Activated CD4-positive, alpha-beta memory T cell treated with anti-CD3 and anti-CD28 coated beads for 36 hours (primary cell): Measurements from ENCODE around the gene DPYD. TPM values are rescaled to one million over a fixed set of nuclear protein-coding genes. Genes with fewer than 3 reads are reported as not detected.

Experiments used
- CTCF ChIA-PET: fragments of 350-600 bp; sonication (Branson Sonifier 250); formaldehyde crosslinking; loops from one replicate; lab custom pipeline; 2021; ENCODE audit warnings: antibody characterized with exemption, inconsistent platforms; lab: Charles Lee
- POLR2A ChIA-PET: fragments of 350-600 bp; sonication (Branson Sonifier 250); formaldehyde crosslinking; loops from one replicate; lab custom pipeline; 2021; ENCODE audit warnings: antibody characterized with exemption; lab: Charles Lee
- DNase-seq: peaks from one replicate; pipeline ENCODE4 v3.0.0-alpha.2; 2020
- H3K27ac Mint-ChIP-seq: one replicate; pipeline ENCODE4 v1.8.0; 2021; ENCODE audit warnings: mixed read lengths
- H3K27me3 Mint-ChIP-seq: one replicate; pipeline ENCODE4 v1.8.0; 2021; ENCODE audit warnings: mixed read lengths
- H3K36me3 Mint-ChIP-seq: one replicate; pipeline ENCODE4 v1.8.0; 2021; ENCODE audit warnings: mixed read lengths
- H3K4me1 Mint-ChIP-seq: one replicate; pipeline ENCODE4 v1.8.0; 2021; ENCODE audit warnings: low read depth, mixed read lengths
- H3K4me3 Mint-ChIP-seq: one replicate; pipeline ENCODE4 v1.8.0; 2021; ENCODE audit warnings: mild to moderate bottlenecking, mixed read lengths
- H3K9me3 Mint-ChIP-seq: one replicate; pipeline ENCODE4 v1.8.0; 2021; ENCODE audit warnings: mixed read lengths
- intact Hi-C: fragments of 100-400 bp; cut with micrococcal nuclease; formaldehyde crosslinking; loops from one replicate; pipeline ENCODE4 v1.15.1; 2023
- total RNA-seq, 2 experiments: library from RNA; stranded (reverse); gene quantifications; one replicate each; pipeline ENCODE4 v1.2.3, GENCODE V29; 2021

The DPYD gene
- total RNA-seq, 2 experiments from 2014 or later = 11.8 to 12.2 TPM

- Mint-ChIP-seq H3K36me3 (peaks cover 23% of the 10 kb centered on the region), H3K4me1 (peaks cover 4% of the 10 kb centered on the region), H3K27ac (no peak overlapping the region), H3K4me3 (no peak overlapping the region), H3K9me3 (no peaks in the 10 kb centered on the region), H3K27me3 (no peaks in the 10 kb centered on the region)
- CTCF ChIA-PET = no interaction called here
- intact Hi-C loops = no loop called here
- no peak for DNase-seq
- POLR2A ChIA-PET = no interaction called here
Measured at GRCh38 chr1:97540346-97540888, 380.4 kb downstream of the DPYD start.

GRCh38 chr1:97538113-97538512 is 382.7 kb downstream of the DPYD start:
- CTCF ChIA-PET = no interaction called here
- no peaks in the 10 kb centered on the region for H3K27me3 Mint-ChIP-seq
- intact Hi-C loops = no loop called here

GRCh38 chr1:97533358-97533757 is 387.5 kb downstream of the DPYD start:
- no peaks in the 10 kb centered on the region for H3K9me3 Mint-ChIP-seq
- H3K27ac Mint-ChIP-seq = no peak overlapping the region
- H3K4me1 Mint-ChIP-seq = peaks cover 4% of the 10 kb centered on the region
- intact Hi-C loops = no loop called here
- no peak overlapping the region for H3K4me3 Mint-ChIP-seq
- peaks cover 20% of the 10 kb centered on the region for H3K36me3 Mint-ChIP-seq
- H3K27me3 Mint-ChIP-seq = no peaks in the 10 kb centered on the region
- POLR2A ChIA-PET = no interaction called here
- CTCF ChIA-PET = no interaction called here
- no peak for DNase-seq

More at GRCh38 chr1:97538113-97538512, 382.7 kb downstream of the DPYD start:
- Mint-ChIP-seq H3K4me1 (peaks cover 4% of the 10 kb centered on the region), H3K4me3 (no peak overlapping the region), H3K36me3 (peaks cover 26% of the 10 kb centered on the region), H3K9me3 (no peaks in the 10 kb centered on the region), H3K27ac (no peak overlapping the region)
- POLR2A ChIA-PET = no interaction called here
- no peak for DNase-seq

GRCh38 chr1:97529600-97529999 is 391.2 kb downstream of the DPYD start:
- no peaks in the 10 kb centered on the region for H3K27me3 Mint-ChIP-seq
- H3K36me3 Mint-ChIP-seq = peaks cover 15% of the 10 kb centered on the region
- intact Hi-C loops = loop anchor here (10.0 kb wide), 1 partner anchor 565 kb away; no protein-coding TSS in a partner anchor
- no peak for DNase-seq
- H3K4me3 Mint-ChIP-seq = no peak overlapping the region
- ChIA-PET POLR2A (no interaction called here), CTCF (no interaction called here)
- H3K27ac Mint-ChIP-seq = no peak overlapping the region
- H3K9me3 Mint-ChIP-seq = peaks cover 3% of the 10 kb centered on the region
- no peaks in the 10 kb centered on the region for H3K4me1 Mint-ChIP-seq

GRCh38 chr1:97524211-97524610 is 396.6 kb downstream of the DPYD start:
- DNase-seq = no peak
- H3K27me3 Mint-ChIP-seq = no peaks in the 10 kb centered on the region
- H3K4me3 Mint-ChIP-seq = no peak overlapping the region
- no peak overlapping the region for H3K27ac Mint-ChIP-seq
- H3K36me3 Mint-ChIP-seq = peaks cover 38% of the 10 kb centered on the region
- CTCF ChIA-PET = no interaction called here
- no peaks in the 10 kb centered on the region for H3K4me1 Mint-ChIP-seq
- POLR2A ChIA-PET = no interaction called here
- H3K9me3 Mint-ChIP-seq = peaks cover 19% of the 10 kb centered on the region
- intact Hi-C loops = loop anchor here (10.0 kb wide), 1 partner anchor 559 kb away; no protein-coding TSS in a partner anchor

GRCh38 chr1:97516588-97516987 is 404.2 kb downstream of the DPYD start:
- intact Hi-C loops = no loop called here
- Mint-ChIP-seq H3K27ac (no peak overlapping the region), H3K4me1 (no peaks in the 10 kb centered on the region), H3K4me3 (no peak overlapping the region), H3K27me3 (no peaks in the 10 kb centered on the region), H3K9me3 (peaks cover 6% of the 10 kb centered on the region), H3K36me3 (peaks cover 22% of the 10 kb centered on the region)
- ChIA-PET CTCF (no interaction called here), POLR2A (no interaction called here)
- DNase-seq = no peak

GRCh38 chr1:97508653-97509218 is 412.1 kb downstream of the DPYD start:
- no peak overlapping the region for H3K27ac Mint-ChIP-seq
- peaks cover 3% of the 10 kb centered on the region for H3K4me1 Mint-ChIP-seq
- no peak for DNase-seq
- intact Hi-C loops = no loop called here
- H3K27me3 Mint-ChIP-seq = no peaks in the 10 kb centered on the region
- H3K36me3 Mint-ChIP-seq = peaks cover 32% of the 10 kb centered on the region
- ChIA-PET POLR2A (no interaction called here), CTCF (no interaction called here)
- H3K4me3 Mint-ChIP-seq = no peak overlapping the region
- H3K9me3 Mint-ChIP-seq = no peaks in the 10 kb centered on the region

- no peak overlapping the region for H3K27ac Mint-ChIP-seq
- POLR2A ChIA-PET = no interaction called here
Measured at GRCh38 chr1:97507863-97508262, 413.0 kb downstream of the DPYD start.

GRCh38 chr1:97506368-97506767 is 414.5 kb downstream of the DPYD start:
- H3K9me3 Mint-ChIP-seq = no peaks in the 10 kb centered on the region
- no peak overlapping the region for H3K27ac Mint-ChIP-seq
- intact Hi-C loops = no loop called here
- peaks cover 3% of the 10 kb centered on the region for H3K4me1 Mint-ChIP-seq
- CTCF ChIA-PET = no interaction called here
- no peak overlapping the region for H3K4me3 Mint-ChIP-seq
- H3K27me3 Mint-ChIP-seq = no peaks in the 10 kb centered on the region
- peaks cover 27% of the 10 kb centered on the region for H3K36me3 Mint-ChIP-seq
- no peak for DNase-seq
- POLR2A ChIA-PET = no interaction called here

More at GRCh38 chr1:97507863-97508262, 413.0 kb downstream of the DPYD start:
- H3K9me3 Mint-ChIP-seq = no peaks in the 10 kb centered on the region
- no peak overlapping the region for H3K4me3 Mint-ChIP-seq
- no peak for DNase-seq
- peaks cover 32% of the 10 kb centered on the region for H3K36me3 Mint-ChIP-seq
- CTCF ChIA-PET = no interaction called here
- no peaks in the 10 kb centered on the region for H3K27me3 Mint-ChIP-seq
- intact Hi-C loops = no loop called here
- H3K4me1 Mint-ChIP-seq = peaks cover 3% of the 10 kb centered on the region

GRCh38 chr1:97505816-97506215 is 415.0 kb downstream of the DPYD start:
- intact Hi-C loops = no loop called here
- Mint-ChIP-seq H3K4me1 (peaks cover 3% of the 10 kb centered on the region), H3K36me3 (peaks cover 27% of the 10 kb centered on the region), H3K27me3 (no peaks in the 10 kb centered on the region), H3K27ac (no peak overlapping the region), H3K4me3 (no peak overlapping the region), H3K9me3 (no peaks in the 10 kb centered on the region)
- POLR2A ChIA-PET = no interaction called here
- DNase-seq = no peak
- CTCF ChIA-PET = no interaction called here

GRCh38 chr1:97505289-97505688 is 415.5 kb downstream of the DPYD start:
- Mint-ChIP-seq H3K36me3 (peaks cover 26% of the 10 kb centered on the region), H3K4me3 (no peak overlapping the region), H3K4me1 (peaks cover 3% of the 10 kb centered on the region), H3K27me3 (no peaks in the 10 kb centered on the region), H3K27ac (no peak overlapping the region), H3K9me3 (no peaks in the 10 kb centered on the region)
- intact Hi-C loops = no loop called here
- CTCF ChIA-PET = no interaction called here
- POLR2A ChIA-PET = no interaction called here
- no peak for DNase-seq

GRCh38 chr1:97502360-97502759 is 418.5 kb downstream of the DPYD start:
- H3K9me3 Mint-ChIP-seq = no peaks in the 10 kb centered on the region
- no peak overlapping the region for H3K27ac Mint-ChIP-seq
- ChIA-PET CTCF (no interaction called here), POLR2A (no interaction called here)
- intact Hi-C loops = no loop called here
- H3K4me3 Mint-ChIP-seq = no peak overlapping the region
- H3K27me3 Mint-ChIP-seq = no peaks in the 10 kb centered on the region
- H3K36me3 Mint-ChIP-seq = peaks cover 12% of the 10 kb centered on the region
- H3K4me1 Mint-ChIP-seq = peaks cover 3% of the 10 kb centered on the region
- no peak for DNase-seq

GRCh38 chr1:97501628-97502027 is 419.2 kb downstream of the DPYD start:
- intact Hi-C loops = no loop called here
- Mint-ChIP-seq H3K4me3 (no peak overlapping the region), H3K27ac (no peak overlapping the region), H3K9me3 (no peaks in the 10 kb centered on the region), H3K4me1 (peaks cover 3% of the 10 kb centered on the region), H3K27me3 (no peaks in the 10 kb centered on the region), H3K36me3 (peaks cover 12% of the 10 kb centered on the region)
- CTCF ChIA-PET = no interaction called here
- POLR2A ChIA-PET = no interaction called here
- DNase-seq = no peak
